IMR-90 (cell line): ENCODE results near the gene NFYC. TPM values are rescaled to one million over a fixed set of nuclear protein-coding genes. Genes with fewer than 3 reads are reported as not detected.

Experiments
- ATAC-seq: fragments of 200-7000 bp; cut with Tn5 transposase; 2 replicates; pipeline ENCODE4 v1.9.1; 2020; ENCODE audit warnings: low read depth, mild to moderate bottlenecking, moderate library complexity
- BruUV-seq: library from RNA; stranded (reverse); fragments of 400-500 nt; replicated peaks from 2 replicates; lab custom pipeline; 2021; lab: Mats Ljungman, UMichigan
- CTCF ChIA-PET: fragments of 300-600 bp; formaldehyde crosslinking; extraction: SDS; loops from one replicate; lab custom pipeline; 2021; ENCODE audit warnings: antibody characterized with exemption; lab: Yijun Ruan, JAX
- POLR2A ChIA-PET: fragments of 300-600 bp; sonication (Branson Sonifier 250); formaldehyde crosslinking; loops from one replicate; lab custom pipeline; 2022; ENCODE audit warnings: antibody characterized with exemption; ENCODE audit not compliant: unreplicated experiment; lab: Charles Lee
- DNase-seq: peaks from one replicate; pipeline ENCODE4 v3.0.0; 2013
- H2AFZ ChIP-seq: replicated peaks from 2 replicates; pipeline ENCODE3; 2013; ENCODE audit warnings: low read length, mild to moderate bottlenecking; ENCODE audit not compliant: poor library complexity
- H2AK5ac ChIP-seq: 2 replicates; pipeline ENCODE4 v1.6.1; 2013; ENCODE audit warnings: low read depth, low read length, inconsistent platforms
- H2AK9ac ChIP-seq: replicated peaks from 2 replicates; pipeline ENCODE3; 2013; ENCODE audit warnings: mild to moderate bottlenecking, low read depth, low read length, moderate library complexity; ENCODE audit not compliant: poor library complexity
- H2BK120ac ChIP-seq: 2 replicates; pipeline ENCODE4 v1.6.1; 2013; ENCODE audit warnings: low read depth, low read length, inconsistent platforms
- H2BK15ac ChIP-seq: 3 replicates; pipeline ENCODE4 v1.6.1; 2013; ENCODE audit warnings: low read depth, low read length, inconsistent platforms
- H2BK20ac ChIP-seq: 2 replicates; pipeline ENCODE4 v1.6.1; 2013; ENCODE audit warnings: low read depth, mild to moderate bottlenecking, inconsistent platforms, low read length, moderate library complexity
- H2BK5ac ChIP-seq: 2 replicates; pipeline ENCODE4 v1.6.1; 2013; ENCODE audit warnings: mild to moderate bottlenecking, low read depth, low read length, inconsistent platforms; ENCODE audit not compliant: poor library complexity, severe bottlenecking
- H3K14ac ChIP-seq: replicated peaks from 2 replicates; pipeline ENCODE4 v1.6.1; 2013; ENCODE audit warnings: low read depth, low read length, inconsistent platforms
- H3K18ac ChIP-seq: 2 replicates; pipeline ENCODE4 v1.6.1; 2013; ENCODE audit warnings: low read depth, low read length, control low read depth
- H3K23ac ChIP-seq: 2 replicates; pipeline ENCODE4 v1.6.1; 2013; ENCODE audit warnings: low read depth, low read length, inconsistent platforms
- H3K27ac ChIP-seq: 2 replicates; pipeline ENCODE4 v1.5.1; 2013; ENCODE audit warnings: mild to moderate bottlenecking, control low read depth, low read length; ENCODE audit not compliant: insufficient read depth
- H3K27me3 ChIP-seq: 2 replicates; pipeline ENCODE4 v1.6.1; 2013; ENCODE audit warnings: low read length; ENCODE audit not compliant: control insufficient read depth, insufficient read depth
- H3K36me3 ChIP-seq: 2 replicates; pipeline ENCODE4 v1.6.1; 2013; ENCODE audit warnings: low read length, mixed read lengths; ENCODE audit not compliant: control insufficient read depth, insufficient read depth
- H3K4ac ChIP-seq: 2 replicates; pipeline ENCODE4 v1.6.1; 2013; ENCODE audit warnings: low read depth, low read length, inconsistent platforms
- H3K4me1 ChIP-seq: 2 replicates; pipeline ENCODE4 v1.6.1; 2013; ENCODE audit warnings: low read length, mixed read lengths; ENCODE audit not compliant: control insufficient read depth, insufficient read depth
- H3K4me2 ChIP-seq: 2 replicates; pipeline ENCODE4 v1.6.1; 2013; ENCODE audit warnings: low read depth, mild to moderate bottlenecking, control low read depth, low read length, moderate library complexity
- H3K4me3 ChIP-seq: 2 replicates; pipeline ENCODE4 v1.5.1; 2013; ENCODE audit warnings: low read depth, mild to moderate bottlenecking, control low read depth, low read length, moderate library complexity; ENCODE audit not compliant: insufficient read depth
- H3K56ac ChIP-seq: 2 replicates; pipeline ENCODE4 v1.6.1; 2013; ENCODE audit warnings: low read length, inconsistent platforms; ENCODE audit not compliant: insufficient read depth; ENCODE audit errors: extremely low read depth
- H3K79me1 ChIP-seq, 2 experiments: 2 replicates each; pipeline ENCODE4 v1.6.1; 2013; ENCODE audit warnings: low read length in 2 of 2, inconsistent platforms in 1 of 2, low read depth in 1 of 2
- H3K9ac ChIP-seq: 2 replicates; pipeline ENCODE4 v1.6.1; 2013; ENCODE audit warnings: low read depth, low read length, control low read depth
- H3K9me1 ChIP-seq: 2 replicates; pipeline ENCODE4 v1.6.1; 2013; ENCODE audit warnings: low read length, inconsistent platforms; ENCODE audit not compliant: insufficient read depth
- H3K9me3 ChIP-seq: 2 replicates; pipeline ENCODE4 v1.6.1; 2013; ENCODE audit warnings: low read length; ENCODE audit not compliant: control insufficient read depth, insufficient read depth
- H4K20me1 ChIP-seq: 2 replicates; pipeline ENCODE4 v1.6.1; 2013; ENCODE audit warnings: low read length, inconsistent platforms; ENCODE audit not compliant: insufficient read depth
- H4K5ac ChIP-seq: 2 replicates; pipeline ENCODE4 v1.6.1; 2013; ENCODE audit warnings: mild to moderate bottlenecking, low read depth, low read length, control low read depth
- H4K8ac ChIP-seq, 2 experiments: 2 replicates each; pipeline ENCODE4 v1.6.1; 2013; ENCODE audit warnings: low read depth in 2 of 2, low read length in 2 of 2, control low read depth in 1 of 2, inconsistent platforms in 1 of 2
- H4K91ac ChIP-seq: 2 replicates; pipeline ENCODE4 v1.6.1; 2013; ENCODE audit warnings: low read depth, low read length, inconsistent platforms; ENCODE audit not compliant: insufficient read depth
- BHLHE40 ChIP-seq: fragments of 150-350 bp; IDR thresholded peaks from 2 replicates; pipeline ENCODE4 v1.6.1; 2016; ENCODE audit warnings: mild to moderate bottlenecking, low read depth, low read length
- CEBPB ChIP-seq: IDR thresholded peaks from 2 replicates; pipeline ENCODE4 v1.6.1; 2012; ENCODE audit warnings: low read depth, low read length, improper control_type of control experiment
- MAZ ChIP-seq: IDR thresholded peaks from 2 replicates; pipeline ENCODE4 v1.6.1; 2012; ENCODE audit warnings: low read depth, mild to moderate bottlenecking, low read length, improper control_type of control experiment, moderate library complexity, borderline replicate concordance
- MXI1 ChIP-seq: IDR thresholded peaks from 2 replicates; pipeline ENCODE4 v1.6.1; 2012; ENCODE audit warnings: low read depth, mild to moderate bottlenecking, low read length, moderate library complexity, borderline replicate concordance
- NFE2L2 ChIP-seq: fragments of 150-350 bp; IDR thresholded peaks from 2 replicates; pipeline ENCODE4 v1.6.1; 2016; ENCODE audit warnings: low read depth, mild to moderate bottlenecking, low read length
- POLR2A ChIP-seq: IDR thresholded peaks from 2 replicates; pipeline ENCODE4 v1.6.1; 2012; ENCODE audit warnings: mild to moderate bottlenecking, low read depth, low read length
- RCOR1 ChIP-seq: IDR thresholded peaks from 2 replicates; pipeline ENCODE4 v1.6.1; 2012; ENCODE audit warnings: mild to moderate bottlenecking, low read length, improper control_type of control experiment; ENCODE audit not compliant: insufficient replicate concordance
- WGBS, 2 experiments: methylation state at CpG; one replicate each; pipeline versions ENCODE4 v1.1.5 to v1.1.7; 2013; ENCODE audit warnings: missing lambda C conversion rate in 2 of 2; ENCODE audit not compliant: insufficient read length in 1 of 2; ENCODE audit errors: extremely low coverage in 2 of 2; 5-methylcytosine and 5-hydroxymethylcytosine counted together
- dilution Hi-C: fragments of 300-500 bp; cut with HindIII; formaldehyde crosslinking; loops from one replicate; pipeline ENCODE4 v1.14.3; 2018; ENCODE audit warnings: low sequenced_read_pairs; ENCODE audit not compliant: unreplicated experiment
- in situ Hi-C: fragments of 300-500 bp; cut with MboI; formaldehyde crosslinking; loops from 3 replicates; pipeline ENCODE4 v1.14.3; 2019; ENCODE audit warnings: low sequenced_read_pairs, inconsistent platforms, mixed read lengths
- intact Hi-C: fragments of 100-400 bp; cut with micrococcal nuclease; formaldehyde crosslinking; loops from 2 replicates; pipeline ENCODE4 v1.10.0; 2022
- polyA plus RNA-seq, 3 experiments: library from polyadenylated mRNA; depleted of rRNA; stranded (reverse); fragments of >200 nt; gene quantifications; 2 replicates each; pipeline ENCODE4 v1.2.3, GENCODE V29; 2012; ENCODE audit warnings: low replicate concordance in 1 of 3
- total RNA-seq: library from RNA; depleted of rRNA; stranded (reverse); fragments of >200 nt; gene quantifications from 2 replicates; pipeline ENCODE4 v1.2.3, GENCODE V29; 2012
- TF ChIP-seq, protein P1 (sequence below): fragments of 150-350 bp; IDR thresholded peaks from 2 replicates; pipeline ENCODE4 v1.6.1; 2017; ENCODE audit warnings: mild to moderate bottlenecking, antibody characterized with exemption, low read length, low read depth
- TF ChIP-seq, protein P2 (sequence below): conservative IDR thresholded peaks from 2 replicates; pipeline ENCODE4 v1.5.1; 2012; ENCODE audit warnings: mild to moderate bottlenecking, low read depth, low read length, improper control_type of control experiment

The NFYC gene
- total and polyA plus RNA-seq, 2 of the 4 experiments (the other 2 are of a cell fraction), result 45.2 to 62.2 TPM

DNA sequence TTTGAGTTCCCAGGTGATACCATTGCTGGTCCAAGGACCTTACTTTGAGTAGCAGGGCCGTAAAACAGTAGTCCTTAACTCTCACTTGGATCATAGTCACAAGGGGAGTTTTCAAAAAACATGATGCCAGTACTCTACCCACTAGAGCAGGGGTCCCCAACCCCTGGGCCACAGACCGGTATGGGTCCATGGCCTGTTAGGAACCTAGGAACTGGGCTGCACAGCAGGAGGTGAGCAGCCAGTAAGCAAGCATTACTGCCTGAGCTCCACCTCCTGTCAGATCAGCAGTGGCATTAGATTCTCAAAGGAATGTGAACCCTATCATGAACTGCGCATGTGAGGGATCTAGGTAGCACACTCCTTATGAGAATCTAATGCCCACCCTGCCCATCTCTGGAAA, 52.4 kb downstream of the NFYC start:
- H2AK9ac ChIP-seq, result no peak overlapping the region
- H3K18ac ChIP-seq, result no peak overlapping the region
- no peak overlapping the region for H2AK5ac ChIP-seq
- no peak overlapping the region for H3K56ac ChIP-seq
- ChIA-PET POLR2A (no interaction called here), CTCF (no interaction called here)
- no peak overlapping the region for H3K9ac ChIP-seq
- H3K9me1 ChIP-seq, result peaks cover 3% of the 10 kb centered on the region
- H2BK20ac ChIP-seq, result no peak overlapping the region
- H4K8ac ChIP-seq, result no peak overlapping the region
- H3K27me3 ChIP-seq, result no peaks in the 10 kb centered on the region
- H4K20me1 ChIP-seq, result no peaks in the 10 kb centered on the region
- no peak overlapping the region for H3K4me3 ChIP-seq
- no peak for TF ChIP-seq BHLHE40
- TF ChIP-seq CEBPB, result no peak
- TF ChIP-seq MAZ, result no peak
- no peak for TF ChIP-seq MXI1
- TF ChIP-seq, protein P1, sequence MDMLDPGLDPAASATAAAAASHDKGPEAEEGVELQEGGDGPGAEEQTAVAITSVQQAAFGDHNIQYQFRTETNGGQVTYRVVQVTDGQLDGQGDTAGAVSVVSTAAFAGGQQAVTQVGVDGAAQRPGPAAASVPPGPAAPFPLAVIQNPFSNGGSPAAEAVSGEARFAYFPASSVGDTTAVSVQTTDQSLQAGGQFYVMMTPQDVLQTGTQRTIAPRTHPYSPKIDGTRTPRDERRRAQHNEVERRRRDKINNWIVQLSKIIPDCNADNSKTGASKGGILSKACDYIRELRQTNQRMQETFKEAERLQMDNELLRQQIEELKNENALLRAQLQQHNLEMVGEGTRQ, result no peak
- no peak for TF ChIP-seq RCOR1
- TF ChIP-seq, protein P2, sequence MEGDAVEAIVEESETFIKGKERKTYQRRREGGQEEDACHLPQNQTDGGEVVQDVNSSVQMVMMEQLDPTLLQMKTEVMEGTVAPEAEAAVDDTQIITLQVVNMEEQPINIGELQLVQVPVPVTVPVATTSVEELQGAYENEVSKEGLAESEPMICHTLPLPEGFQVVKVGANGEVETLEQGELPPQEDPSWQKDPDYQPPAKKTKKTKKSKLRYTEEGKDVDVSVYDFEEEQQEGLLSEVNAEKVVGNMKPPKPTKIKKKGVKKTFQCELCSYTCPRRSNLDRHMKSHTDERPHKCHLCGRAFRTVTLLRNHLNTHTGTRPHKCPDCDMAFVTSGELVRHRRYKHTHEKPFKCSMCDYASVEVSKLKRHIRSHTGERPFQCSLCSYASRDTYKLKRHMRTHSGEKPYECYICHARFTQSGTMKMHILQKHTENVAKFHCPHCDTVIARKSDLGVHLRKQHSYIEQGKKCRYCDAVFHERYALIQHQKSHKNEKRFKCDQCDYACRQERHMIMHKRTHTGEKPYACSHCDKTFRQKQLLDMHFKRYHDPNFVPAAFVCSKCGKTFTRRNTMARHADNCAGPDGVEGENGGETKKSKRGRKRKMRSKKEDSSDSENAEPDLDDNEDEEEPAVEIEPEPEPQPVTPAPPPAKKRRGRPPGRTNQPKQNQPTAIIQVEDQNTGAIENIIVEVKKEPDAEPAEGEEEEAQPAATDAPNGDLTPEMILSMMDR, result no peak
- no peak for TF ChIP-seq NFE2L2
- no peak for TF ChIP-seq POLR2A
- H3K4me1 ChIP-seq, result peaks cover 5% of the 10 kb centered on the region
- intact Hi-C loops (no loop called here), dilution Hi-C loops (no loop called here), in situ Hi-C loops (no loop called here)
- no peak overlapping the region for H3K14ac ChIP-seq
- no peak overlapping the region for H3K23ac ChIP-seq
- H3K79me1 ChIP-seq, result peaks cover 34 to 37% of the 10 kb centered on the region in 2 experiments
- ATAC-seq (no peak), DNase-seq (no peak)
- no peak overlapping the region for H2BK5ac ChIP-seq
- no peak overlapping the region for H3K4me2 ChIP-seq
- no peak overlapping the region for H2BK15ac ChIP-seq
- no peak overlapping the region for H3K27ac ChIP-seq
- H3K4ac ChIP-seq, result no peak overlapping the region
- H4K91ac ChIP-seq, result no peak overlapping the region
- no TSS peak for BruUV-seq
- H3K9me3 ChIP-seq, result no peaks in the 10 kb centered on the region
- H2BK120ac ChIP-seq, result no peak overlapping the region
- peaks cover 17% of the 10 kb centered on the region for H3K36me3 ChIP-seq
- H2AFZ ChIP-seq, result no peak overlapping the region
- WGBS, 2 experiments, result 100% methylated on average over 1 of the region's 3 CpGs; no CpG with 5 or more reads in 1 of the 2 experiments
- no peak overlapping the region for H4K5ac ChIP-seq
